ENCODE measurements around the gene CERS6. TPM values are rescaled to one million over a fixed set of nuclear protein-coding genes. Genes with fewer than 3 reads are reported as not detected.

Gene CERS6
- polyA plus RNA-seq, 1 donor = 43.8 TPM

GRCh38 chr2:168614172-168615018, 158.3 kb downstream of the CERS6 start:
- Histone ChIP-seq H3K27ac (ENCODE audit: low read length) (no peak overlapping the region), H3K27me3 (ENCODE audit: control insufficient read depth, insufficient read depth, low read length) (no peaks in the 10 kb centered on the region), H3K36me3 (ENCODE audit: control insufficient read depth, insufficient read depth, low read length) (peaks cover 9% of the 10 kb centered on the region), H3K4me1 (ENCODE audit: control insufficient read depth, insufficient read depth, low read length) (no peaks in the 10 kb centered on the region), H3K9me3 (ENCODE audit: control insufficient read depth, low read depth, low read length) (peaks cover 2% of the 10 kb centered on the region), H3K4me3 (ENCODE audit: low read length) (no peak overlapping the region)
- no CpG with 5 or more reads among the region's 3 CpGs for WGBS (ENCODE audit: insufficient coverage, low lambda C conversion rate)
- no peak for DNase-seq

GRCh38 chr2:168620554-168620953, 164.5 kb downstream of the CERS6 start:
- peaks cover 2% of the 10 kb centered on the region for H3K4me1 ChIP-seq (ENCODE audit: control insufficient read depth, insufficient read depth, low read length)
- peaks cover 2% of the 10 kb centered on the region for H3K9me3 ChIP-seq (ENCODE audit: control insufficient read depth, low read depth, low read length)
- H3K27me3 ChIP-seq (ENCODE audit: control insufficient read depth, insufficient read depth, low read length) = no peaks in the 10 kb centered on the region
- DNase-seq = no peak
- H3K4me3 ChIP-seq (ENCODE audit: low read length) = no peak overlapping the region
- H3K27ac ChIP-seq (ENCODE audit: low read length) = no peak overlapping the region
- no CpG with 5 or more reads among the region's 2 CpGs for WGBS (ENCODE audit: insufficient coverage, low lambda C conversion rate)
- no peaks in the 10 kb centered on the region for H3K36me3 ChIP-seq (ENCODE audit: control insufficient read depth, insufficient read depth, low read length)

- WGBS (ENCODE audit: insufficient coverage, low lambda C conversion rate) = no CpG with 5 or more reads among the region's 1 CpG
- no peaks in the 10 kb centered on the region for H3K36me3 ChIP-seq (ENCODE audit: control insufficient read depth, insufficient read depth, low read length)
- no peaks in the 10 kb centered on the region for H3K9me3 ChIP-seq (ENCODE audit: control insufficient read depth, low read depth, low read length)
- DNase-seq = peak in 1 of 2 donors; percentile 49
- H3K27me3 ChIP-seq (ENCODE audit: control insufficient read depth, insufficient read depth, low read length) = no peaks in the 10 kb centered on the region
- H3K27ac ChIP-seq (ENCODE audit: low read length) = no peak overlapping the region
- H3K4me1 ChIP-seq (ENCODE audit: control insufficient read depth, insufficient read depth, low read length) = peaks cover 2% of the 10 kb centered on the region
- no peak overlapping the region for H3K4me3 ChIP-seq (ENCODE audit: low read length)
Measured at GRCh38 chr2:168622559-168622958, 166.5 kb downstream of the CERS6 start.

GRCh38 chr2:168624028-168624427, 168.0 kb downstream of the CERS6 start:
- no CpG with 5 or more reads among the region's 3 CpGs for WGBS (ENCODE audit: insufficient coverage, low lambda C conversion rate)
- no peak overlapping the region for H3K4me3 ChIP-seq (ENCODE audit: low read length)
- no peaks in the 10 kb centered on the region for H3K9me3 ChIP-seq (ENCODE audit: control insufficient read depth, low read depth, low read length)
- no peaks in the 10 kb centered on the region for H3K27me3 ChIP-seq (ENCODE audit: control insufficient read depth, insufficient read depth, low read length)
- H3K4me1 ChIP-seq (ENCODE audit: control insufficient read depth, insufficient read depth, low read length) = peaks cover 2% of the 10 kb centered on the region
- H3K36me3 ChIP-seq (ENCODE audit: control insufficient read depth, insufficient read depth, low read length) = no peaks in the 10 kb centered on the region
- no peak for DNase-seq
- no peak overlapping the region for H3K27ac ChIP-seq (ENCODE audit: low read length)

GRCh38 chr2:168626096-168626495, 170.0 kb downstream of the CERS6 start:
- WGBS (ENCODE audit: insufficient coverage, low lambda C conversion rate) = no CpG with 5 or more reads among the region's 4 CpGs
- no peak for DNase-seq
- H3K27ac ChIP-seq (ENCODE audit: low read length) = no peak overlapping the region

GRCh38 chr2:168626647-168627046, 170.6 kb downstream of the CERS6 start:
- Histone ChIP-seq H3K4me1 (ENCODE audit: control insufficient read depth, insufficient read depth, low read length) (peaks cover 2% of the 10 kb centered on the region), H3K9me3 (ENCODE audit: control insufficient read depth, low read depth, low read length) (no peaks in the 10 kb centered on the region), H3K36me3 (ENCODE audit: control insufficient read depth, insufficient read depth, low read length) (no peaks in the 10 kb centered on the region), H3K27ac (ENCODE audit: low read length) (no peak overlapping the region), H3K4me3 (ENCODE audit: low read length) (no peak overlapping the region), H3K27me3 (ENCODE audit: control insufficient read depth, insufficient read depth, low read length) (no peaks in the 10 kb centered on the region)
- WGBS (ENCODE audit: insufficient coverage, low lambda C conversion rate) = 83% methylated on average over 1 of the region's 3 CpGs
- DNase-seq = no peak

More at GRCh38 chr2:168626096-168626495, 170.0 kb downstream of the CERS6 start:
- H3K27me3 ChIP-seq (ENCODE audit: control insufficient read depth, insufficient read depth, low read length) = no peaks in the 10 kb centered on the region
- no peaks in the 10 kb centered on the region for H3K36me3 ChIP-seq (ENCODE audit: control insufficient read depth, insufficient read depth, low read length)
- no peaks in the 10 kb centered on the region for H3K9me3 ChIP-seq (ENCODE audit: control insufficient read depth, low read depth, low read length)
- peaks cover 2% of the 10 kb centered on the region for H3K4me1 ChIP-seq (ENCODE audit: control insufficient read depth, insufficient read depth, low read length)
- H3K4me3 ChIP-seq (ENCODE audit: low read length) = no peak overlapping the region

- Histone ChIP-seq H3K9me3 (ENCODE audit: control insufficient read depth, low read depth, low read length) (no peaks in the 10 kb centered on the region), H3K4me1 (ENCODE audit: control insufficient read depth, insufficient read depth, low read length) (peaks cover 8% of the 10 kb centered on the region), H3K27ac (ENCODE audit: low read length) (no peak overlapping the region), H3K36me3 (ENCODE audit: control insufficient read depth, insufficient read depth, low read length) (no peaks in the 10 kb centered on the region), H3K27me3 (ENCODE audit: control insufficient read depth, insufficient read depth, low read length) (no peaks in the 10 kb centered on the region), H3K4me3 (ENCODE audit: low read length) (no peak overlapping the region)
- no peak for DNase-seq
- 58% methylated on average over 2 of the region's 7 CpGs for WGBS (ENCODE audit: insufficient coverage, low lambda C conversion rate)
Measured at GRCh38 chr2:168632709-168633121, 176.6 kb downstream of the CERS6 start.

GRCh38 chr2:168633200-168633599, 177.1 kb downstream of the CERS6 start:
- no peak overlapping the region for H3K4me3 ChIP-seq (ENCODE audit: low read length)
- no peaks in the 10 kb centered on the region for H3K36me3 ChIP-seq (ENCODE audit: control insufficient read depth, insufficient read depth, low read length)
- H3K9me3 ChIP-seq (ENCODE audit: control insufficient read depth, low read depth, low read length) = no peaks in the 10 kb centered on the region
- DNase-seq = no peak
- WGBS (ENCODE audit: insufficient coverage, low lambda C conversion rate) = no CpG with 5 or more reads among the region's 1 CpG
- H3K4me1 ChIP-seq (ENCODE audit: control insufficient read depth, insufficient read depth, low read length) = peaks cover 8% of the 10 kb centered on the region
- H3K27me3 ChIP-seq (ENCODE audit: control insufficient read depth, insufficient read depth, low read length) = no peaks in the 10 kb centered on the region
- H3K27ac ChIP-seq (ENCODE audit: low read length) = no peak overlapping the region

GRCh38 chr2:168633895-168634294, 177.8 kb downstream of the CERS6 start:
- no peak overlapping the region for H3K4me3 ChIP-seq (ENCODE audit: low read length)
- peaks cover 13% of the 10 kb centered on the region for H3K4me1 ChIP-seq (ENCODE audit: control insufficient read depth, insufficient read depth, low read length)
- no peak overlapping the region for H3K27ac ChIP-seq (ENCODE audit: low read length)
- no peaks in the 10 kb centered on the region for H3K9me3 ChIP-seq (ENCODE audit: control insufficient read depth, low read depth, low read length)
- no peak for DNase-seq
- no CpG with 5 or more reads among the region's 1 CpG for WGBS (ENCODE audit: insufficient coverage, low lambda C conversion rate)
- no peaks in the 10 kb centered on the region for H3K36me3 ChIP-seq (ENCODE audit: control insufficient read depth, insufficient read depth, low read length)
- no peaks in the 10 kb centered on the region for H3K27me3 ChIP-seq (ENCODE audit: control insufficient read depth, insufficient read depth, low read length)

GRCh38 chr2:168635065-168635577, 179.0 kb downstream of the CERS6 start:
- no peaks in the 10 kb centered on the region for H3K36me3 ChIP-seq (ENCODE audit: control insufficient read depth, insufficient read depth, low read length)
- peak overlapping the region; percentile 65 for H3K27ac ChIP-seq (ENCODE audit: low read length)
- H3K9me3 ChIP-seq (ENCODE audit: control insufficient read depth, low read depth, low read length) = no peaks in the 10 kb centered on the region
- DNase-seq = peak; percentile 58 to 65
- no peak overlapping the region for H3K4me3 ChIP-seq (ENCODE audit: low read length)
- H3K27me3 ChIP-seq (ENCODE audit: control insufficient read depth, insufficient read depth, low read length) = no peaks in the 10 kb centered on the region
- peaks cover 25% of the 10 kb centered on the region for H3K4me1 ChIP-seq (ENCODE audit: control insufficient read depth, insufficient read depth, low read length)
- WGBS (ENCODE audit: insufficient coverage, low lambda C conversion rate) = 80% methylated on average over 1 of the region's 3 CpGs

Data from large intestine (tissue), 3 donors.